Kidney (tissue), 14 donors: ENCODE results near the gene TMEM240. TPM values are rescaled to one million over a fixed set of nuclear protein-coding genes. Genes with fewer than 3 reads are reported as not detected.

Source experiments
- DNase-seq, 5 donors: peaks; one replicate each; pipeline ENCODE4 v3.0.0-alpha.2; 2013 to 2020
- FAIRE-seq: peaks from 2 replicates; lab custom pipeline; 2012; peaks lifted over from hg19 to GRCh38; lab: Jason Lieb, UNC
- H3K27ac ChIP-seq, 2 donors: one replicate each; pipeline ENCODE4 v1.7.0; 2013; ENCODE audit warnings: low read depth in 2 of 2, low read length in 2 of 2, inconsistent platforms in 1 of 2
- H3K27me3 ChIP-seq: one replicate; pipeline ENCODE4 v1.7.1; 2013; ENCODE audit warnings: low read length, inconsistent platforms; ENCODE audit not compliant: control insufficient read depth, insufficient read depth
- H3K36me3 ChIP-seq, 3 donors: one replicate each; pipeline versions ENCODE4 v1.7.0 to v1.7.1; 2013; ENCODE audit warnings: low read length in 3 of 3, control low read depth in 1 of 3, inconsistent platforms in 1 of 3; ENCODE audit not compliant: insufficient read depth in 3 of 3, control insufficient read depth in 2 of 3
- H3K4me1 ChIP-seq, 3 donors: one replicate each; pipeline versions ENCODE4 v1.7.0 to v1.7.1; 2013; ENCODE audit warnings: low read length in 3 of 3, inconsistent platforms in 1 of 3, low read depth in 1 of 3; ENCODE audit not compliant: control insufficient read depth in 2 of 3, insufficient read depth in 2 of 3
- H3K4me3 ChIP-seq, 3 donors: one replicate each; pipeline versions ENCODE4 v1.7.0 to v1.8.1; 2013; ENCODE audit warnings: low read length in 3 of 3, control low read depth in 1 of 3, inconsistent platforms in 1 of 3
- H3K9ac ChIP-seq, 3 donors: one replicate each; pipeline versions ENCODE4 v1.7.0 to v1.7.1; 2013; ENCODE audit warnings: low read length in 3 of 3, control low read depth in 1 of 3, inconsistent platforms in 1 of 3
- H3K9me3 ChIP-seq, 3 donors: one replicate each; pipeline versions ENCODE4 v1.7.0 to v1.7.1; 2013; ENCODE audit warnings: low read length in 3 of 3, control low read depth in 1 of 3, inconsistent platforms in 1 of 3; ENCODE audit not compliant: control insufficient read depth in 2 of 3, insufficient read depth in 1 of 3
- intact Hi-C: fragments of 100-400 bp; cut with DNase I; formaldehyde crosslinking; loops from one replicate; pipeline ENCODE4 v1.11.1; 2022
- polyA plus RNA-seq: library from polyadenylated mRNA; stranded (reverse); fragments of 350-450 nt; fragmentation: Illumina TruSeq; extraction: RNeasy Lipid Tissue Mini Kit (QIAGEN cat#74804); gene quantifications from one replicate; pipeline ENCODE4 v1.2.3, GENCODE V29; 2014; ENCODE audit warnings: low read depth, low replicate concordance; ENCODE audit not compliant: insufficient read depth
- total RNA-seq: library from RNA; stranded (reverse); fragmentation: NEBNext Ultra II Directional; extraction: Animal tissue kit (Norgen Biotek cat#: 25700); gene quantifications from one replicate; pipeline ENCODE4 v1.2.1, GENCODE V29; 2021
- TF ChIP-seq, protein P1 (sequence below): IDR thresholded peaks from 3 replicates; pipeline ENCODE4 v1.5.1; 2012; ENCODE audit warnings: mild to moderate bottlenecking, moderate library complexity, borderline replicate concordance; ENCODE audit not compliant: insufficient read depth; ENCODE audit errors: extremely low read depth
- donor health status: control.
- donor health status: control.
- donor health status: control.
- donor health status: control.
- donor health status: control.
- donor health status: DM: yes; HTN: yes; CAD: no.
- donor health status: Normal renal cell carcinoma (clear cell type).

Gene TMEM240
- total and polyA plus RNA-seq, 2 donors from 2014 or later, result 1.7 to 1.9 TPM

GRCh38 chr1:1573843-1574720, 33.7 kb upstream of the TMEM240 start:
- FAIRE-seq, result no peak

GRCh38 chr1:1569341-1569740, 28.9 kb upstream of the TMEM240 start:
- no peak for FAIRE-seq
- Histone ChIP-seq H3K36me3 (peaks cover 2 to 8% (median 5%) of the 10 kb centered on the region in 3 donors), H3K9me3 (no peaks in the 10 kb centered on the region), H3K4me1 (peaks cover 0 to 9% (median 0%) of the 10 kb centered on the region in 3 donors), H3K27ac (no peak overlapping the region), H3K27me3 (no peaks in the 10 kb centered on the region), H3K4me3 (no peak overlapping the region), H3K9ac (no peak overlapping the region)
- TF ChIP-seq, protein P1, sequence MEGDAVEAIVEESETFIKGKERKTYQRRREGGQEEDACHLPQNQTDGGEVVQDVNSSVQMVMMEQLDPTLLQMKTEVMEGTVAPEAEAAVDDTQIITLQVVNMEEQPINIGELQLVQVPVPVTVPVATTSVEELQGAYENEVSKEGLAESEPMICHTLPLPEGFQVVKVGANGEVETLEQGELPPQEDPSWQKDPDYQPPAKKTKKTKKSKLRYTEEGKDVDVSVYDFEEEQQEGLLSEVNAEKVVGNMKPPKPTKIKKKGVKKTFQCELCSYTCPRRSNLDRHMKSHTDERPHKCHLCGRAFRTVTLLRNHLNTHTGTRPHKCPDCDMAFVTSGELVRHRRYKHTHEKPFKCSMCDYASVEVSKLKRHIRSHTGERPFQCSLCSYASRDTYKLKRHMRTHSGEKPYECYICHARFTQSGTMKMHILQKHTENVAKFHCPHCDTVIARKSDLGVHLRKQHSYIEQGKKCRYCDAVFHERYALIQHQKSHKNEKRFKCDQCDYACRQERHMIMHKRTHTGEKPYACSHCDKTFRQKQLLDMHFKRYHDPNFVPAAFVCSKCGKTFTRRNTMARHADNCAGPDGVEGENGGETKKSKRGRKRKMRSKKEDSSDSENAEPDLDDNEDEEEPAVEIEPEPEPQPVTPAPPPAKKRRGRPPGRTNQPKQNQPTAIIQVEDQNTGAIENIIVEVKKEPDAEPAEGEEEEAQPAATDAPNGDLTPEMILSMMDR, result no peak
- no peak for DNase-seq
- intact Hi-C loops, result no loop called here

More at GRCh38 chr1:1573843-1574720, 33.7 kb upstream of the TMEM240 start:
- Histone ChIP-seq H3K27me3 (peaks cover 2% of the 10 kb centered on the region), H3K27ac (peak overlapping the region; percentile 97), H3K4me3 (peak overlapping the region; percentile 80 to 99 (median 87)), H3K4me1 (peaks cover 0 to 7% (median 0%) of the 10 kb centered on the region in 3 donors), H3K9me3 (no peaks in the 10 kb centered on the region), H3K36me3 (no peaks in the 10 kb centered on the region), H3K9ac (peak overlapping the region; percentile 18 to 78 (median 76))
- DNase-seq, result peak; percentile 54 to 91 (median 82)
- intact Hi-C loops, result no loop called here
- TF ChIP-seq, protein P1, result no peak

- H3K27me3 ChIP-seq, result no peaks in the 10 kb centered on the region
- DNase-seq, result no peak
- H3K36me3 ChIP-seq, result peaks cover 3 to 16% (median 15%) of the 10 kb centered on the region in 3 donors
- TF ChIP-seq, protein P1, result no peak
- no peak overlapping the region for H3K9ac ChIP-seq
- FAIRE-seq, result no peak
- intact Hi-C loops, result no loop called here
- peaks cover 0 to 9% (median 0%) of the 10 kb centered on the region in 3 donors for H3K4me1 ChIP-seq
- no peak overlapping the region for H3K27ac ChIP-seq
- H3K9me3 ChIP-seq, result no peaks in the 10 kb centered on the region
- H3K4me3 ChIP-seq, result no peak overlapping the region
Measured at GRCh38 chr1:1567891-1568291, 27.5 kb upstream of the TMEM240 start.
